Activated B cell treated with CpG ODN at 0.5 μM for 24 hours (primary cell): Measurements from ENCODE around the gene IRF1. TPM values are rescaled to one million over a fixed set of nuclear protein-coding genes. Genes with fewer than 3 reads are reported as not detected.
A peak's percentile ranks its signal among the peaks of the same experiment; 100 is the strongest.

Source experiments
- ATAC-seq: fragments of 200-7000 bp; cut with Tn5 transposase; one replicate; pipeline ENCODE4 v1.10.0; 2021; ENCODE audit warnings: low read depth, mild to moderate bottlenecking, moderate library complexity
- CTCF ChIA-PET: fragments of 350-600 bp; sonication (Branson Sonifier 250); formaldehyde crosslinking; loops from one replicate; lab custom pipeline; 2021; ENCODE audit warnings: antibody characterized with exemption; lab: Charles Lee
- POLR2A ChIA-PET: fragments of 350-600 bp; sonication (Branson Sonifier 250); formaldehyde crosslinking; loops from one replicate; lab custom pipeline; 2021; ENCODE audit warnings: antibody characterized with exemption; lab: Charles Lee
- DNase-seq: peaks from one replicate; pipeline ENCODE4 v3.0.0; 2022
- H3K27ac Mint-ChIP-seq: one replicate; pipeline ENCODE4 v1.8.0; 2020; ENCODE audit warnings: mixed read lengths
- H3K27me3 Mint-ChIP-seq: one replicate; pipeline ENCODE4 v1.8.0; 2021; ENCODE audit warnings: mixed read lengths
- H3K36me3 Mint-ChIP-seq: one replicate; pipeline ENCODE4 v1.8.0; 2021; ENCODE audit warnings: low read depth, mixed read lengths
- H3K4me1 Mint-ChIP-seq: one replicate; pipeline ENCODE4 v1.8.0; 2021; ENCODE audit warnings: mixed read lengths
- H3K4me3 Mint-ChIP-seq: one replicate; pipeline ENCODE4 v1.8.0; 2020; ENCODE audit warnings: mild to moderate bottlenecking, mixed read lengths
- H3K9me3 Mint-ChIP-seq: one replicate; pipeline ENCODE4 v1.8.0; 2020; ENCODE audit warnings: mixed read lengths
- CTCF ChIP-seq: fragments of 200-600 bp; IDR thresholded peaks from one replicate; pipeline ENCODE4 v1.8.0; 2022; ENCODE audit warnings: antibody characterized with exemption, mild to moderate bottlenecking
- intact Hi-C: fragments of 100-400 bp; cut with micrococcal nuclease; formaldehyde crosslinking; loops from one replicate; pipeline ENCODE4 v1.15.1; 2024
- total RNA-seq: library from RNA; stranded (reverse); gene quantifications from 2 replicates; pipeline ENCODE4 v1.2.3, GENCODE V29; 2022

IRF1 gene
- total RNA-seq, 1 donor from 2014 or later, result 134 TPM

GRCh38 chr5:132480042-132480441 is 10.5 kb downstream of the IRF1 start:
- Mint-ChIP-seq H3K4me1 (peaks cover 71% of the 10 kb centered on the region), H3K4me3 (no peak overlapping the region), H3K9me3 (no peaks in the 10 kb centered on the region), H3K27me3 (no peaks in the 10 kb centered on the region), H3K36me3 (peaks cover 40% of the 10 kb centered on the region), H3K27ac (peak overlapping the region; percentile 83)
- ATAC-seq (peak; percentile 17), DNase-seq (no peak)
- ChIA-PET CTCF (interaction anchor here (1.1 to 4.2 kb wide), 10 partner anchors 10 to 94 kb away, joined by 3 to 25 read pairs (median 6); partner anchors contain the start of gene IRF1), POLR2A (interaction anchor here (0.6 to 13.4 kb wide), 14 partner anchors 8 to 85 kb away, joined by 3 to 286 read pairs (median 10); partner anchors contain the start of gene IRF1)
- no peak for TF ChIP-seq CTCF
- intact Hi-C loops, result no loop called here

- Mint-ChIP-seq H3K36me3 (peaks cover 33% of the 10 kb centered on the region), H3K27me3 (no peaks in the 10 kb centered on the region), H3K27ac (peak overlapping the region; percentile 83), H3K4me3 (no peak overlapping the region), H3K9me3 (no peaks in the 10 kb centered on the region), H3K4me1 (peaks cover 73% of the 10 kb centered on the region)
- ATAC-seq (no peak), DNase-seq (no peak)
- ChIA-PET POLR2A (interaction anchor here (0.8 to 13.4 kb wide), 13 partner anchors 8 to 991 kb away, joined by 3 to 286 read pairs (median 18); partner anchors contain the start of gene IRF1), CTCF (interaction anchor here (0.7 to 4.2 kb wide), 11 partner anchors 10 to 93 kb away, joined by 3 to 25 read pairs (median 6); partner anchors contain the start of gene IRF1)
- intact Hi-C loops, result loop anchor here (1.0 kb wide), 1 partner anchor 10 kb away; no protein-coding TSS in a partner anchor
- TF ChIP-seq CTCF, result no peak
Measured at GRCh38 chr5:132479111-132479951, 11.2 kb downstream of the IRF1 start.

GRCh38 chr5:132478366-132478871 is 12.2 kb downstream of the IRF1 start:
- ATAC-seq (no peak), DNase-seq (no peak)
- intact Hi-C loops, result no loop called here
- H3K36me3 Mint-ChIP-seq, result peaks cover 24% of the 10 kb centered on the region
- peak overlapping the region; percentile 83 for H3K27ac Mint-ChIP-seq
- H3K27me3 Mint-ChIP-seq, result no peaks in the 10 kb centered on the region
- ChIA-PET CTCF (interaction anchor here (1.4 to 4.2 kb wide), 7 partner anchors 11 to 92 kb away, joined by 5 to 25 read pairs (median 7); partner anchors contain the start of gene IRF1), POLR2A (interaction anchor here (0.6 to 13.4 kb wide), 10 partner anchors 10 to 625 kb away, joined by 3 to 286 read pairs (median 53); partner anchors contain the start of gene IRF1)
- TF ChIP-seq CTCF, result no peak
- no peaks in the 10 kb centered on the region for H3K9me3 Mint-ChIP-seq
- H3K4me1 Mint-ChIP-seq, result peaks cover 72% of the 10 kb centered on the region
- no peak overlapping the region for H3K4me3 Mint-ChIP-seq

- H3K36me3 Mint-ChIP-seq, result peaks cover 19% of the 10 kb centered on the region
- intact Hi-C loops, result loop anchor here (1.0 kb wide), 2 partner anchors 12 to 41 kb away; no protein-coding TSS in a partner anchor
- H3K27ac Mint-ChIP-seq, result peak overlapping the region; percentile 83
- H3K4me3 Mint-ChIP-seq, result peak overlapping the region; percentile 24
- POLR2A ChIA-PET, result interaction anchor here (0.6 to 13.4 kb wide), 9 partner anchors 11 to 625 kb away, joined by 3 to 286 read pairs (median 79); partner anchors contain the start of gene IRF1
- CTCF ChIA-PET, result interaction anchor here (1.6 to 4.2 kb wide), 6 partner anchors 11 to 57 kb away, joined by 5 to 25 read pairs (median 10); partner anchors contain the start of gene IRF1
- no peak for TF ChIP-seq CTCF
- no peaks in the 10 kb centered on the region for H3K9me3 Mint-ChIP-seq
- ATAC-seq, result peak; percentile 59
- no peak for DNase-seq
- H3K4me1 Mint-ChIP-seq, result peaks cover 77% of the 10 kb centered on the region
- no peaks in the 10 kb centered on the region for H3K27me3 Mint-ChIP-seq
Measured at GRCh38 chr5:132477784-132478365, 12.7 kb downstream of the IRF1 start.
